ENCODE measurements around the gene AFAP1L2. TPM values are rescaled to one million over a fixed set of nuclear protein-coding genes. Genes with fewer than 3 reads are reported as not detected.

The AFAP1L2 gene
- total and polyA plus RNA-seq, 9 of the 15 experiments (the other 6 are each of a cell fraction or from before 2014, with no cell fraction given), result 0.07 TPM; not detected in 8

GRCh38 chr10:114448897-114449296, 44.6 kb upstream of the AFAP1L2 start:
- Histone ChIP-seq H2AFZ (ENCODE audit: low read depth, low read length) (no peak overlapping the region), H3K4me3 (no peak overlapping the region), H4K20me1 (replicated peaks; ENCODE audit: control insufficient read depth, insufficient read depth, low read length) (no peaks in the 10 kb centered on the region), H3K9me3 (replicated peaks; ENCODE audit: control insufficient read depth, insufficient read depth, low read depth, low read length) (no peaks in the 10 kb centered on the region), H3K4me1 (replicated peaks in 1 of 2; ENCODE audit: control insufficient read depth in 2 of 2, insufficient read depth in 2 of 2, low read length in 2 of 2) (no peaks in the 10 kb centered on the region), H3K4me2 (ENCODE audit: insufficient read depth, low read length) (no peak overlapping the region), H3K9me1 (ENCODE audit: control insufficient read depth, insufficient read depth, low read length) (no peaks in the 10 kb centered on the region), H3K27me3 (ENCODE audit: control insufficient read depth in 2 of 2, insufficient read depth in 2 of 2, low read length in 2 of 2) (no peaks in the 10 kb centered on the region), H3K27ac (ENCODE audit: extremely low read depth, low read depth, low read length) (no peak overlapping the region), H3K9ac (ENCODE audit: insufficient read depth in 1 of 2, low read depth in 2 of 2, low read length in 2 of 2) (no peak overlapping the region), H3K79me2 (ENCODE audit: control insufficient read depth, insufficient read depth, low read length) (no peaks in the 10 kb centered on the region), H3K36me3 (ENCODE audit: control insufficient read depth, insufficient read depth, low read length) (no peaks in the 10 kb centered on the region)
- ChIA-PET POLR2A (no interaction called here), CTCF (ENCODE audit: low intra/inter-chr PET ratio) (no interaction called here)
- WGBS (ENCODE audit: insufficient coverage, low coverage, missing lambda C conversion rate), result 0% methylated on average over 2 of the region's 2 CpGs
- ATAC-seq, result no peak
- no peak for DNase-seq (ENCODE audit: extremely low read depth in 1 of 4, low spot score in 3 of 4)
- BruUV-seq (replicated peaks), result no TSS peak
- FAIRE-seq, result no peak
- TF ChIP-seq ZBTB8A (IDR thresholded peaks at IDR 0.05; ENCODE audit: partially characterized antibody), result no peak
- no peak for TF ChIP-seq ZNF507 (tag; conservative IDR thresholded peaks at IDR 0.05)
- TF ChIP-seq ZNF766 (CRISPR knock-in tag; conservative IDR thresholded peaks at IDR 0.05), result no peak
- TF ChIP-seq PRMT5 (CRISPR knock-in tag; IDR thresholded peaks at IDR 0.05), result no peak
- no peak for TF ChIP-seq ETV1 (tag; conservative IDR thresholded peaks at IDR 0.05; ENCODE audit: low read depth)
- TF ChIP-seq CTBP1 (IDR thresholded peaks at IDR 0.05; ENCODE audit: borderline replicate concordance), result no peak
- no peak for TF ChIP-seq ZNF407 (IDR thresholded peaks at IDR 0.05; ENCODE audit: low read depth)
- no peak for TF ChIP-seq ADNP (tag; IDR thresholded peaks at IDR 0.05)
- no peak for TF ChIP-seq RAD21 (CRISPR knock-in tag; conservative IDR thresholded peaks at IDR 0.05 in 1 of 2, IDR thresholded peaks at IDR 0.05 in 1 of 2)
- TF ChIP-seq PCBP2 (IDR thresholded peaks at IDR 0.05; ENCODE audit: low read depth, low read length, poor library complexity, severe bottlenecking), result no peak
- no peak for TF ChIP-seq RBM25 (IDR thresholded peaks at IDR 0.05; ENCODE audit: low read depth, low read length, severe bottlenecking)
- no peak for TF ChIP-seq BRCA1 (IDR thresholded peaks at IDR 0.05)
- TF ChIP-seq BRCA1 (CRISPR knock-in tag; IDR thresholded peaks at IDR 0.05), result no peak
- no peak for TF ChIP-seq JUNB (CRISPR knock-in tag; conservative IDR thresholded peaks at IDR 0.05)
- TF ChIP-seq NONO (IDR thresholded peaks at IDR 0.05; ENCODE audit: low read depth in 2 of 2, low read length in 1 of 2), result no peak
- TF ChIP-seq ZNF76 (CRISPR knock-in tag; IDR thresholded peaks at IDR 0.05; ENCODE audit: borderline replicate concordance), result no peak
- in situ Hi-C loops (cut with MboI), result no loop called here
- intact Hi-C loops (cut with micrococcal nuclease), result no loop called here

Data from K562 (cell line).